GM12878 (cell line): ENCODE data around the gene TSPEAR. TPM values are rescaled to one million over a fixed set of nuclear protein-coding genes. Genes with fewer than 3 reads are reported as not detected.

Experiments used
- ATAC-seq: fragments of 200-7000 bp; cut with Tn5 transposase; 3 replicates; pipeline ENCODE4 v1.9.1; 2020; ENCODE audit warnings: mild to moderate bottlenecking, moderate library complexity
- BruUV-seq: library from RNA; stranded (reverse); fragments of 400-500 nt; replicated peaks from 2 replicates; lab custom pipeline; 2021; lab: Mats Ljungman, UMichigan
- CTCF ChIA-PET: fragments of 300-600 bp; sonication (Branson Sonifier 250); formaldehyde crosslinking; extraction: SDS; loops from one replicate; lab custom pipeline; 2021; ENCODE audit warnings: inconsistent platforms; lab: Yijun Ruan, JAX
- POLR2A ChIA-PET: fragments of 350-600 bp; formaldehyde crosslinking; extraction: SDS; loops from one replicate; lab custom pipeline; 2021; ENCODE audit warnings: inconsistent platforms; lab: Charles Lee
- RAD21 ChIA-PET: fragments of 300-600 bp; sonication (Branson Sonifier 250); formaldehyde crosslinking; loops from one replicate; lab custom pipeline; 2023; ENCODE audit warnings: antibody characterized with exemption; ENCODE audit not compliant: unreplicated experiment; lab: Charles Lee
- SMC1A ChIA-PET: fragments of 300-600 bp; sonication (Branson Sonifier 250); formaldehyde crosslinking; loops from one replicate; lab custom pipeline; 2023; ENCODE audit not compliant: unreplicated experiment, uncharacterized antibody; lab: Charles Lee
- DNase-seq: peaks from one replicate; pipeline ENCODE4 v3.0.0-alpha.2; 2011; ENCODE audit warnings: low read depth, low spot score
- FAIRE-seq: peaks from 3 replicates; lab custom pipeline; 2011; peaks lifted over from hg19 to GRCh38; lab: Jason Lieb, UNC
- H2AFZ ChIP-seq: 2 replicates; pipeline ENCODE4 v1.6.0; 2011; ENCODE audit warnings: low read depth, low read length, control low read depth; ENCODE audit not compliant: control insufficient read depth
- H3K27ac ChIP-seq: 2 replicates; pipeline ENCODE4 v1.5.1; 2011; ENCODE audit warnings: control low read depth; ENCODE audit not compliant: control insufficient read depth, insufficient read depth
- H3K27me3 ChIP-seq, 2 experiments: replicated peaks in 1 of 2; 2 replicates each; pipeline versions ENCODE4 v1.6.0 to v1.6.1; 2011; ENCODE audit warnings: low read length in 1 of 2; ENCODE audit not compliant: control insufficient read depth in 2 of 2, insufficient read depth in 2 of 2
- H3K36me3 ChIP-seq, 2 experiments: 2 replicates each; pipeline ENCODE4 v1.5.1; 2011; ENCODE audit warnings: low read length in 1 of 2; ENCODE audit not compliant: control insufficient read depth in 2 of 2, insufficient read depth in 2 of 2
- H3K4me1 ChIP-seq: 2 replicates; pipeline ENCODE4 v1.6.1; 2011; ENCODE audit warnings: mild to moderate bottlenecking, low read length, moderate library complexity, mixed read lengths; ENCODE audit not compliant: control insufficient read depth, insufficient read depth
- H3K4me2 ChIP-seq: 2 replicates; pipeline ENCODE4 v1.6.0; 2011; ENCODE audit warnings: control low read depth; ENCODE audit not compliant: control insufficient read depth, insufficient read depth
- H3K4me3 ChIP-seq: fragments of 200-600 bp; sonication (generic); 2 replicates; pipeline ENCODE4 v1.5.1; 2016
- H3K79me2 ChIP-seq: 2 replicates; pipeline ENCODE4 v1.6.0; 2011; ENCODE audit warnings: low read length; ENCODE audit not compliant: control insufficient read depth, insufficient read depth
- H3K9ac ChIP-seq: 2 replicates; pipeline ENCODE4 v1.8.0; 2011; ENCODE audit warnings: low read length, control low read depth, mixed read lengths; ENCODE audit not compliant: control insufficient read depth, insufficient read depth
- H3K9me3 ChIP-seq: replicated peaks from 3 replicates; pipeline ENCODE4 v1.5.1; 2011; ENCODE audit warnings: mild to moderate bottlenecking, low read length; ENCODE audit not compliant: control insufficient read depth, insufficient read depth
- H4K20me1 ChIP-seq: 2 replicates; pipeline ENCODE4 v1.6.0; 2011; ENCODE audit not compliant: control insufficient read depth, insufficient read depth
- CHD4 ChIP-seq: fragments of 200-600 bp; sonication (generic); IDR thresholded peaks from 2 replicates; pipeline ENCODE4 v1.6.1; 2016; ENCODE audit warnings: mild to moderate bottlenecking
- CREM ChIP-seq: IDR thresholded peaks from 2 replicates; pipeline ENCODE4 v1.6.1; 2014; ENCODE audit warnings: antibody characterized with exemption, low read depth
- NFYA ChIP-seq: IDR thresholded peaks from 2 replicates; pipeline ENCODE4 v1.6.1; 2011; ENCODE audit warnings: low read depth, mild to moderate bottlenecking, low read length, improper control_type of control experiment, borderline replicate concordance
- NRF1 ChIP-seq: conservative IDR thresholded peaks from 2 replicates; pipeline ENCODE4 v1.6.1; 2011; ENCODE audit warnings: mild to moderate bottlenecking, low read depth, low read length, improper control_type of control experiment
- RFX5 ChIP-seq: IDR thresholded peaks from 2 replicates; pipeline ENCODE4 v1.6.1; 2011; ENCODE audit warnings: low read depth, low read length, improper control_type of control experiment
- SMAD1 ChIP-seq: fragments of 450-650 bp; IDR thresholded peaks from 2 replicates; pipeline ENCODE4 v1.6.1; 2018; ENCODE audit warnings: mild to moderate bottlenecking, low read depth; ENCODE audit not compliant: partially characterized antibody
- SPI1 ChIP-seq: IDR thresholded peaks from 2 replicates; pipeline ENCODE4 v1.6.1; 2011; ENCODE audit warnings: low read depth, mild to moderate bottlenecking, low read length, moderate library complexity, borderline replicate concordance; ENCODE audit not compliant: insufficient read depth
- STAT1 ChIP-seq: fragments of 450-650 bp; conservative IDR thresholded peaks from 2 replicates; pipeline ENCODE4 v1.6.1; 2014; ENCODE audit warnings: antibody characterized with exemption, mild to moderate bottlenecking
- TCF7 ChIP-seq: IDR thresholded peaks from 2 replicates; pipeline ENCODE4 v1.6.1; 2014; ENCODE audit warnings: antibody characterized with exemption, borderline replicate concordance
- WGBS: methylation state at CpG from one replicate; pipeline ENCODE4 v1.1.6; 2016; ENCODE audit warnings: low lambda C conversion rate; ENCODE audit not compliant: insufficient replicate concordance, insufficient coverage; ENCODE audit errors: missing lambda C conversion rate; 5-methylcytosine and 5-hydroxymethylcytosine counted together
- in situ Hi-C: fragments of 300-500 bp; cut with MboI; formaldehyde crosslinking; loops from 9 replicates; pipeline ENCODE4 v1.14.3; 2018; ENCODE audit warnings: mixed read lengths
- intact Hi-C: fragments of 100-400 bp; cut with micrococcal nuclease; formaldehyde crosslinking; loops from one replicate; pipeline ENCODE4 v1.14.2; 2022; ENCODE audit not compliant: unreplicated experiment
- polyA plus RNA-seq, 11 experiments: library from polyadenylated mRNA; depleted of rRNA in 4 of 11; unstranded in 6 of 11; stranded (reverse) in 5 of 11; fragments of >200 nt; fragmentation: Nextera tagmentation in 4 of 11; fragmentation: Illumina TruSeq in 1 of 11; extraction: Ambion mirVana in 4 of 11; extraction: Trizol in 1 of 11; gene quantifications; 1 replicate in 1 of 11; 2 replicates in 10 of 11; pipeline versions ENCODE4 v1.2.1 to v1.2.3, GENCODE V29; 2011 to 2016; ENCODE audit warnings: inconsistent platforms in 2 of 11, missing spikeins in 2 of 11, low read depth in 1 of 11
- total RNA-seq, 4 experiments: library from RNA; depleted of rRNA in 3 of 4; stranded (reverse); fragments of >200 nt in 3 of 4; fragmentation: Illumina TruSeq in 1 of 4; extraction: Trizol in 1 of 4; gene quantifications; 2 replicates each; pipeline versions ENCODE4 v1.2.1 to v1.2.3, GENCODE V29; 2013 to 2021
- TF ChIP-seq, protein P1 (sequence below): fragments of 450-650 bp; IDR thresholded peaks from 2 replicates; pipeline ENCODE4 v1.6.1; 2014; ENCODE audit warnings: mild to moderate bottlenecking
- TF ChIP-seq, protein P2 (sequence below): IDR thresholded peaks from 2 replicates; pipeline ENCODE4 v1.6.1; 2011; ENCODE audit warnings: low read depth, low read length, improper control_type of control experiment, borderline replicate concordance
- TF ChIP-seq, protein P3 (sequence below): fragments of 450-650 bp; formaldehyde crosslinking; IDR thresholded peaks from 2 replicates; pipeline ENCODE4 v1.4.0; 2022; ENCODE audit warnings: mild to moderate bottlenecking, moderate library complexity
- TF ChIP-seq, protein P4 (sequence below): IDR thresholded peaks from 2 replicates; pipeline ENCODE4 v1.6.1; 2011; ENCODE audit warnings: borderline replicate concordance, low read depth, mild to moderate bottlenecking, moderate library complexity, mixed read lengths, low read length; ENCODE audit not compliant: insufficient read depth; ENCODE audit errors: extremely low read length

TSPEAR gene
- total and polyA plus RNA-seq, 10 of the 15 experiments (the other 5 are each of a cell fraction or from before 2014, with no cell fraction given), result not detected

DNA sequence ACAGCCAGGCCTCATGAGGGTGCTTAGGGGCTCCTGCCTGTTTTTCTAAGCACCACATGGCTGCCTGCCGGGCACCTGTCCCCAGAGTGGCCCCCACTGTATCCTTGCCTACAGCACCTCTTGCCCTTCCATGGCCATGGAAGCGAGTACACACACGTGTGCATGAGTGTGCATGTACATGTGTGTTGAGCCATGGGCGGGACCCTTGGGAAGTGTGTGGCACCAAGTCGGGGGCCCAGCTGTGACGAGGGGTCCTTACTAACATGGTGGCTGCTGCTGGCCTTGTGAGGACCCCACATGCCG, 197.2 kb downstream of the TSPEAR start:
- no TSS peak for BruUV-seq
- 13% methylated on average over 7 of the region's 7 CpGs for WGBS
- Histone ChIP-seq H3K4me3 (no peak overlapping the region), H3K4me1 (no peaks in the 10 kb centered on the region), H4K20me1 (no peaks in the 10 kb centered on the region), H3K9ac (no peak overlapping the region), H3K27me3 (no peaks in the 10 kb centered on the region), H3K79me2 (no peaks in the 10 kb centered on the region), H3K27ac (no peak overlapping the region), H3K36me3 (no peaks in the 10 kb centered on the region), H3K4me2 (no peak overlapping the region), H3K9me3 (no peaks in the 10 kb centered on the region; the same call in 2 of the 3 replicates), H2AFZ (no peak overlapping the region)
- intact Hi-C loops (no loop called here), in situ Hi-C loops (no loop called here)
- SMC1A ChIA-PET, result no interaction called here
- POLR2A ChIA-PET, result no interaction called here
- no peak for TF ChIP-seq CHD4
- TF ChIP-seq STAT1, result no peak
- TF ChIP-seq RFX5, result no peak
- no peak for TF ChIP-seq SPI1
- no peak for TF ChIP-seq SMAD1
- TF ChIP-seq NRF1, result no peak
- TF ChIP-seq, protein P1, sequence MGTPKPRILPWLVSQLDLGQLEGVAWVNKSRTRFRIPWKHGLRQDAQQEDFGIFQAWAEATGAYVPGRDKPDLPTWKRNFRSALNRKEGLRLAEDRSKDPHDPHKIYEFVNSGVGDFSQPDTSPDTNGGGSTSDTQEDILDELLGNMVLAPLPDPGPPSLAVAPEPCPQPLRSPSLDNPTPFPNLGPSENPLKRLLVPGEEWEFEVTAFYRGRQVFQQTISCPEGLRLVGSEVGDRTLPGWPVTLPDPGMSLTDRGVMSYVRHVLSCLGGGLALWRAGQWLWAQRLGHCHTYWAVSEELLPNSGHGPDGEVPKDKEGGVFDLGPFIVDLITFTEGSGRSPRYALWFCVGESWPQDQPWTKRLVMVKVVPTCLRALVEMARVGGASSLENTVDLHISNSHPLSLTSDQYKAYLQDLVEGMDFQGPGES, result no peak
- no peak for TF ChIP-seq NFYA
- TF ChIP-seq, protein P2, sequence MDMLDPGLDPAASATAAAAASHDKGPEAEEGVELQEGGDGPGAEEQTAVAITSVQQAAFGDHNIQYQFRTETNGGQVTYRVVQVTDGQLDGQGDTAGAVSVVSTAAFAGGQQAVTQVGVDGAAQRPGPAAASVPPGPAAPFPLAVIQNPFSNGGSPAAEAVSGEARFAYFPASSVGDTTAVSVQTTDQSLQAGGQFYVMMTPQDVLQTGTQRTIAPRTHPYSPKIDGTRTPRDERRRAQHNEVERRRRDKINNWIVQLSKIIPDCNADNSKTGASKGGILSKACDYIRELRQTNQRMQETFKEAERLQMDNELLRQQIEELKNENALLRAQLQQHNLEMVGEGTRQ, result no peak
- TF ChIP-seq CREM, result no peak
- no peak for TF ChIP-seq TCF7
- TF ChIP-seq, protein P3, sequence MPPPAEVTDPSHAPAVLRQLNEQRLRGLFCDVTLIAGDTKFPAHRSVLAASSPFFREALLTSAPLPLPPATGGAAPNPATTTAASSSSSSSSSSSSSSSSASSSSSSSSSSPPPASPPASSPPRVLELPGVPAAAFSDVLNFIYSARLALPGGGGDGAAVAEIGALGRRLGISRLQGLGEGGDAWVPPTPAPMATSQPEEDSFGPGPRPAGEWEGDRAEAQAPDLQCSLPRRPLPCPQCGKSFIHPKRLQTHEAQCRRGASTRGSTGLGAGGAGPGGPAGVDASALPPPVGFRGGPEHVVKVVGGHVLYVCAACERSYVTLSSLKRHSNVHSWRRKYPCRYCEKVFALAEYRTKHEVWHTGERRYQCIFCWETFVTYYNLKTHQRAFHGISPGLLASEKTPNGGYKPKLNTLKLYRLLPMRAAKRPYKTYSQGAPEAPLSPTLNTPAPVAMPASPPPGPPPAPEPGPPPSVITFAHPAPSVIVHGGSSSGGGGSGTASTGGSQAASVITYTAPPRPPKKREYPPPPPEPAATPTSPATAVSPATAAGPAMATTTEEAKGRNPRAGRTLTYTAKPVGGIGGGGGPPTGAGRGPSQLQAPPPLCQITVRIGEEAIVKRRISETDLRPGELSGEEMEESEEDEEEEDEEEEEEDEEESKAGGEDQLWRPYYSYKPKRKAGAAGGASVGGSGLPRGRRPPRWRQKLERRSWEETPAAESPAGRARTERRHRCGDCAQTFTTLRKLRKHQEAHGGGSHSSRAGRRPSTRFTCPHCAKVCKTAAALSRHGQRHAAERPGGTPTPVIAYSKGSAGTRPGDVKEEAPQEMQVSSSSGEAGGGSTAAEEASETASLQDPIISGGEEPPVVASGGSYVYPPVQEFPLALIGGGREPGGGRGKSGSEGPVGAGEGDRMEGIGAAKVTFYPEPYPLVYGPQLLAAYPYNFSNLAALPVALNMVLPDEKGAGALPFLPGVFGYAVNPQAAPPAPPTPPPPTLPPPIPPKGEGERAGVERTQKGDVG (CRISPR knock-in tag), result no peak
- TF ChIP-seq, protein P4, sequence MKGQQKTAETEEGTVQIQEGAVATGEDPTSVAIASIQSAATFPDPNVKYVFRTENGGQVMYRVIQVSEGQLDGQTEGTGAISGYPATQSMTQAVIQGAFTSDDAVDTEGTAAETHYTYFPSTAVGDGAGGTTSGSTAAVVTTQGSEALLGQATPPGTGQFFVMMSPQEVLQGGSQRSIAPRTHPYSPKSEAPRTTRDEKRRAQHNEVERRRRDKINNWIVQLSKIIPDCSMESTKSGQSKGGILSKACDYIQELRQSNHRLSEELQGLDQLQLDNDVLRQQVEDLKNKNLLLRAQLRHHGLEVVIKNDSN, result no peak
- RAD21 ChIA-PET, result interaction anchor here (1.3 kb wide), 1 partner anchor 279 kb away, joined by 3 read pairs; no protein-coding TSS in a partner anchor
- ATAC-seq (no peak), DNase-seq (no peak), FAIRE-seq (no peak)
- CTCF ChIA-PET, result interaction anchor here (1.0 kb wide), 1 partner anchor 279 kb away, joined by 4 read pairs; no protein-coding TSS in a partner anchor
